GM21381 (cell line): ENCODE results near the gene GABRE.

Source experiments
- ATAC-seq: cut with Tn5 transposase; IDR thresholded peaks from one replicate; pipeline ENCODE4 v1.9.1; 2021; ENCODE audit warnings: mild to moderate bottlenecking, moderate library complexity; ENCODE audit not compliant: unreplicated experiment

Gene GABRE, protein sequence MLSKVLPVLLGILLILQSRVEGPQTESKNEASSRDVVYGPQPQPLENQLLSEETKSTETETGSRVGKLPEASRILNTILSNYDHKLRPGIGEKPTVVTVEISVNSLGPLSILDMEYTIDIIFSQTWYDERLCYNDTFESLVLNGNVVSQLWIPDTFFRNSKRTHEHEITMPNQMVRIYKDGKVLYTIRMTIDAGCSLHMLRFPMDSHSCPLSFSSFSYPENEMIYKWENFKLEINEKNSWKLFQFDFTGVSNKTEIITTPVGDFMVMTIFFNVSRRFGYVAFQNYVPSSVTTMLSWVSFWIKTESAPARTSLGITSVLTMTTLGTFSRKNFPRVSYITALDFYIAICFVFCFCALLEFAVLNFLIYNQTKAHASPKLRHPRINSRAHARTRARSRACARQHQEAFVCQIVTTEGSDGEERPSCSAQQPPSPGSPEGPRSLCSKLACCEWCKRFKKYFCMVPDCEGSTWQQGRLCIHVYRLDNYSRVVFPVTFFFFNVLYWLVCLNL

GRCh38 chrX:151974336-151975227, at the start of gene GABRE:
TSS of gene GABRE (minus strand) at chrX:151974676. CDS start at chrX:151974625, 51 bp downstream.
- no peak for ATAC-seq

GRCh38 chrX:152020888-152021287, 46.4 kb upstream of the GABRE start:
- ATAC-seq, result no peak

- ATAC-seq, result no peak
Measured at GRCh38 chrX:151999813-152000212, 25.3 kb upstream of the GABRE start.

- ATAC-seq, result no peak
Measured at GRCh38 chrX:151997539-151997938, 23.1 kb upstream of the GABRE start.

DNA sequence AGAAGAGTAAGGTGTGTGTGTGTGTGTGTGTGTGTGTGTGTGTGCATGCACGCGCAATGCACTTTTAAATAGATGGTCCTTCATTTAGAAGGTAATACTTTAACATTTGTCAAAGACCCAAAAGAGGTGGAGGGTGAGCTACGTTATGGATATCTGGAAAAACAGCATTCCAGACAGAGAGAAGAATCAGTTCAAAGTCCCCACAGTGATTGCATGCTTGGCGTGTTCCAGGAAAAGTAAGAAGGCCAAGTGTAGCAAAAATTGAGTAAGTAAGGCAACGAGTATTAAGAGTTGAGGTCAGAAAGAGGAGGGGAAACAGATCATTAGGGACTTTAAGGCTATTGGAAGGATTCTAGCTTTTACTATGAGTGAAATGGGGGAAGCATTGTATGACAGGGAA, 21.9 kb upstream of the GABRE start:
- no peak for ATAC-seq

GRCh38 chrX:151994476-151994875, 20.0 kb upstream of the GABRE start:
- ATAC-seq, result no peak

DNA sequence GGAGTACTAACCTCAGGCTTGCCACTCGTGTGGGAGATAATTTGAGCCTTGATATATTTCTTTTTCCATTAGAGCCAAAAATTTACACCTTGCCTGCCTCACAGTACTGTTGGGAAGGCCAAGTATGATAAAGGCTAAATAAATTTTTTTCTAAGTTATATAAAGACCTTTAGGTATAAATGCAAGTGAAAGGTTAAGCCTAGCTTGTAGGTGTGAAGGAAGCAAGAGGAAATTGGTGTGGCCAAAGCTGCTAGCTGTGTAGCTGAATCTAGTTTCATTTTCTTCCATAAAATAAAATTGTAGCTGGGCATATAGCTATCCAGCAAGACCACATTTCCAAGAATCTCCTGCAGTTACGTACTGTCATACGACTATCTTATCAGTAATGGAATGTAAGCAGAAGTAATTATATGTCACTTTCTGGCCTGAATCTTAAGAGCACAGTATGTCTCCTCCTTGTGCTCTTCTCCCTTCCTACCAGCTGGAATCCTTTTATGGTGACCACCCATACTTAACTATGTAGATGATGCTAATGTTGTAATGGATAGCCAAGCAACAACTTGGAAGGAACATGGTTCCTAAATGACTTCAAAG, 14.3 kb upstream of the GABRE start:
- ATAC-seq, result no peak

GRCh38 chrX:151987108-151987507, 12.6 kb upstream of the GABRE start:
- ATAC-seq, result no peak

- no peak for ATAC-seq
Measured at GRCh38 chrX:151985955-151986354, 11.5 kb upstream of the GABRE start.

GRCh38 chrX:151985531-151985930, 11.1 kb upstream of the GABRE start:
- no peak for ATAC-seq

GRCh38 chrX:151984902-151985301, 10.4 kb upstream of the GABRE start:
- ATAC-seq, result no peak

GRCh38 chrX:151984328-151984727, 9.9 kb upstream of the GABRE start:
- ATAC-seq, result no peak

DNA sequence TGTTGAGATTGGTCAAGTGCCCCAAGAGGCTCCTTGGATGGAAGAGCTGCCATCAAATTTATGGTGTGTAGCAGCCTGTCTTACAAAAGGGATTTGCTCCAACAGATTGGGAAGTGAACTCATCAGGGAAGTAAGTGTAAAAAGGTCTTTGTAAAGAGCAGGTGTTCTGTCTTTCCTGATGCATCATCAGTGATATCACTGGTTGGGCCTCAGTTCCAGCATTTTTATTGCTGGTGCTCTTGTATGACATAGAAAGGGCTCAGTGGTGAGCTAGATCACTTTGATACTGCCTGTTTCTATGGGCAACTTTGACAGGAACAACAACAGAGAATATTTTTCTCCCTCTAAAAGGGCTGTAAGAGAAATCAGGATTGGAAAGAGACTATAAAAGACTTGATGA, 8.7 kb upstream of the GABRE start:
- no peak for ATAC-seq

GRCh38 chrX:151982222-151982621, 7.7 kb upstream of the GABRE start:
- no peak for ATAC-seq

GRCh38 chrX:151981129-151981528, 6.7 kb upstream of the GABRE start:
- ATAC-seq, result no peak

GRCh38 chrX:151977923-151978322, 3.4 kb upstream of the GABRE start:
- no peak for ATAC-seq

- ATAC-seq, result no peak
Measured at GRCh38 chrX:151977009-151977408, 2.5 kb upstream of the GABRE start.

DNA sequence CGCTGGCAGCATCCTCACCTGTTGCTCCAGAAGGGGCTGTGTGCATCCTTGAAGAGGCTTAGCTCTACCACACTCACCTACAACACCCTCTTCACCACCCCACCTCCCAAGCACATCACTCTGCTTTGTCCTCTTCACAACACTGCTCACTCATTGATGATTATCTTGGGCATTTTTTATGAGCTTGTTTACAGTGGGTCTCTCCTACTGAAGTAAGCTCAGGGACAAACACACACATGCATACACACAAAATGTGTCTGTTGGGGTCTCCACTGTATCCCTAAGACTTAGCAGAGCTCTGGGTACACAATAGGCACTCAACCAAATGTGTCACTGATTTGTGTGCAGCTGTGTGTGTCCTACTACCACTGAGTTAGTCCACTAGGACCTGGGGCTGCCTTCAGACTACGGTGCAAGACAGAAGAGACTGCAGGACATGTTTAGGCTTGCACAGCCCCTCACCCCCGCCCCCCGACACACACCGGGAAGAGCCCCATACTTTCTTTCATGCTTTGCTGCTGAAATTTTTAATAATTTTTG, 1.3 kb upstream of the GABRE start:
- ATAC-seq, result no peak

GRCh38 chrX:151975228-151975593, 735 bp upstream of the GABRE start:
- no peak for ATAC-seq

DNA sequence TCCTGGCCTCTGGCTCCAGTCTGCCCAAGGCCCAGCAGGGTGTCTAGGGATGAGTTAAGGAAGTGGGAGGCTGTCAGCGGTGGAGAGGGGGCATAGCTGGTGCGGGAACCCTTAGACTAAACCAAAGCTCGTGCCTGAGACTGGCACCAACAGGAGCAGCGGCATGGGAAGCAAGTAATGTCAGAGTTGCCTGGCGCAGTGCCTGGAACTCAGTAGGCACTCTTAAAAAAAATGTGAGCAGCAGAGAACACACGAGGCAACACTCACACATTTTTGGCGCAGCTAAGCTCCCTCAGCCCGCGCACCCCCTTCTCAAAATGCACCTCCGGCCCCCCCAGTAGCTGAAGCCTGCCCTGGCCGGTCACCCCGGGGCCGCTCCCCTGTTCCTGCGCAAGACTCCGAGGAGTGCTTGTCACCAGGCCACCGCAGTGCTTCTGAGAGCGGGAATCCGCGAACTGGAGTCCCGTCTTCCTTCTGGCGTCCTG, 583 bp downstream of the GABRE start:
- ATAC-seq, result no peak

DNA sequence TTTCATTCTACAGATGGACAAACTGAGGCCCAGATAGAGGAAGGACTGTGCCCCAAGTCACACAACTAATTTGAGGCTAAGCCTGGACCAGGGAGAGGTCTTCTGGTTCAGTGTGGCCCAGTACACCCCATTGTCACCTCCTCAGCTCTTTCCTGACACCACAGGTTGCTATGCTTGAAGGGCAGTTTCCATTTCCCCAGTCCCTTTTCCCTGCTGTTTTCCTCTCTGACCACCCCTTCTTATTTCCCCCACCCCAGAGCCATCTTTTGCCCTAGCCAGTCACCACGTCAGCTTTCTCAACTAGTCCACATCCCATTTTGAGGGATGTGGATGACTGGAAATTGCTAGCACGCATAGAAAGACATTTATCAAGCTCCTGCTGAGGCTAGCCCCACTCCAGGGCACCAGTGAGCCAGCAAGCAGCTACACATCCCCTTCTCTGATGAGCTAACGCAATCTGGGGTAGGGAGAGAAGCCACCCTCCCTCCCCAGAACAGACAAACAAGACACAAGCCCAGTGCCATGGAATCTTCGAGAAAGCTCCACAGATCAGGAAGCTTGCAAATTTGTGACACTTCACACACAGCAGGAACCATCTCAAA, 1.3 kb downstream of the GABRE start:
- no peak for ATAC-seq
